ENCODE results near the gene PSTPIP2.

The PSTPIP2 gene

DNA sequence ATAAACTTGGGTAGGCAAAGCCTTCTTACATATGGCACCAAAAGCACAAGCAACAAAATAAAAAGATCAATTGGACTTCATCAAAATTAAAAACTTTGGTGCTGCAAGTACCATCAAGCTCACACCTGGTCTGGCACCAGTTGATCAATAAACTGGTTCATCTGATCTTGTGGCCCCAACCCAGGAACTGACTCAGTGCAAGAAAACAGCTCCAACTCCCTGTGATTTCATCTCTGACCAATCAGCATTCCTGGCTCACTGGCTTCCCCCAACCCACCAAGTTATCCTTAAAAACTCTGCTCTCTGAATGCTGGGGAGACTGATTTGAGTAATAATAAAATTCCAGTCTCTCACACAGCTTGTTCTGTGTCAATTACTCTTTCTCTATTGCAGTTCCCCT lies 113.3 kb downstream of the PSTPIP2 start:
- no peak for DNase-seq (ENCODE audit: low read depth, low spot score)
- H3K4me3 ChIP-seq (ENCODE audit: low read length) = no peak overlapping the region

DNA sequence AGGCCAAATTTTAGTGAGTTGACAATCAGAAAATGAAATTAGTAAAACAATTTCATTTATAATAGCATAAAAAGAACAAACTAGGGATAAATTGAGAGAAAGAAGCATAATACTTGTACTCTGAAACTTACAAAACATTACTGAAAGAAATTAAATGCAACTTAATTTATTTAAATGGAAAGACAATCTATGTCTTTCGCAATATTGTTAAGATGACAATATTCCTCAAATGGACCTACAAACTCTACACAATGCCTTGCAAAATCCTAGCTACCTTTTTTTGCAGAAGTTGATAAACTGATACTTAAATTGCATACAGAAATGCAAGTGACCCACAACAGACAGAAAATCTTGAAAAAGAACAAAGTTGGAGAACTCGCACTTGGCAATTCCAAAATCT lies 114.0 kb downstream of the PSTPIP2 start:
- DNase-seq (ENCODE audit: low read depth, low spot score) = no peak

DNA sequence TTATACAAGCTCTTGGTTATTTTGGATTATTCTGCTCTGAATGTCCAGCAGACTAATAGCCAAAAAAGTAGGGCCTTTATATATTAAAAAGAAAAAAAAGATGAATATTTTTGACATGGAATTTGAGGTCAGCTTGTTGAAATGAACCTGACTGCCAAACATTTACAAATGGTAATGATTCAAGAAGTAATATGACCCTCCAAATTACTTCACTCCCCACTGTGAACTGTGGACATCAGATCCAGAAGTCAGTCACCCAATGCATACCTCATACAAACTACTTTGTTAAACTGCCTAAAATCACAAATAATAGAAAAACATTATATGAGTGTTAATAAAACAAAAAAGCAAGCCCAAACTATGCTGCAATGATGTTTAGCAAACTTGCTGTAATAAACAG lies 115.0 kb downstream of the PSTPIP2 start:
- no peak for DNase-seq (ENCODE audit: low read depth, low spot score)
- H3K4me3 ChIP-seq (ENCODE audit: low read length) = no peak overlapping the region

More for the DNA sequence above, 114.0 kb downstream of the PSTPIP2 start:
- H3K4me3 ChIP-seq (ENCODE audit: low read length) = no peak overlapping the region

DNA sequence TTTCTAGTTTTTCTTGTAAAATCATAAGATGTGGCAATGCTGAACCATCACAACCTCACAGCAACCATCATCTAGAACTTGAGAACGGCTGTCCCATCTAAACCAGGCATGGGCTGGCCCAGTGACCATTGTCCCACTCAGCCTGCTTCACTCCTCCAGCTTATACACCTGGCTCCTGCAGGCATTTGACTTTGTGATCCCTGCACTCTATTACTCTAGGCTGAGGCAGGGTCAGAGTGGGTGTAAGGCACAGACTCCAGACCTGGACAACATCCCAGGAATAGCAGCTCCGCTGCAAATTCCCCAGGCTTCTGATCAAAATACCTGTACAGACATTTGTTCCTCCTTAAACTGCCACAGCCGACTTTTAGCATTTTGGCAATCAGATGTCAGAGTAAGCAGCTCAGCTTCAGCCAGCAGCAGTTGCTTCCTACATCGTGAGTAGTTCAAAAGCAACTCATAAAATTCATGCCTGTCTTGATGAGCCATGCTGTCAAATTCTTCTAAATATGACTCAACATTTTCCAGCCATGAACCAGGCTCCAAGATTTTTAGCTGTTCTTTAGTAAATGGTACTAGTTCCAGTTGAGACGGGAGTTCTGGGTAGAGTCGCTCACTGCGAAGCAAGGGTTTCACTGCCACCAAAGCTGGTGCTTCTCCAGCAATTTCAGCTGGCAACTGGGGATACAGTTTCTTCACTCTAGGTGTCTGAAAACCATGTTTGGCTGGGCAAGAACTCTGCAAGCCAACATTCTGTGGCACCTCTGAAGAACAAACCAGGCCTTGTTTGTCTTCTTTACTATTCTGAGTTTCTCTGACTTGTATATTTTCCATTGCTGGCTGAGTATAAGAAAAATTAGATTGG lies 117.8 kb downstream of the PSTPIP2 start:
- no peak overlapping the region for H3K4me3 ChIP-seq (ENCODE audit: low read length)
- no peak for DNase-seq (ENCODE audit: low read depth, low spot score)

DNA sequence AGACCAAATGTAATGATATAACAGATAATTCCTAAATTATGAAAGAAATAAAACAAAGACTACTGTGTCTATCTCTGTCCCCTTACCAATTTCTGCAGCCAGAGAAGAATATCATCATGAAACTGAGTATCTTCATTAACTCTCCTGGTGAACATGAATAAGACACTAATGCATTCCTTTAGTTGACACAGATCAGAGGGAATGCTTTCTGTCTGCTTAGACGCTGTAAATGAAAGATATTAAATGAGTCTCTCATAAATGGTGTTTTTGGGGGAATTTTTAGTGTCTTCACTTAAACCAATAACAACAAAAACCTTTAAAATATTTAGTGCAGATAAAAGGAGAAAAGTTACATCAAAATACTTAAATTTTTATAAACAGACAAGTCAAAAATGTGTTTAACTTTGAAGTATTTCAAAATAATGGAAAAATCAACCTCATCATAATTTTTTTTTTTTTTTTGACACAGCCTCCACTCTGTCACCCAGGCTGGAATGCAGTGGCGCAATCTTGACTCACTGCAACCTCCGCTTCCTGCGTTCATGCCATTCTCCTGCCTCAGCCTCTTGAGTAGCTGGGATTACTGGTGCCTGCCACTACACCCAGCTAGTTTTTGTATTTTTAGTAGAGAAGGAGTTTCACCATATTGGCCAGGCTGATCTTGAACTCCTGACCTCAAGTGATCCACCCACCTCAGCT lies 120.9 kb downstream of the PSTPIP2 start:
- no peak overlapping the region for H3K4me3 ChIP-seq (ENCODE audit: low read length)
- DNase-seq (ENCODE audit: low read depth, low spot score) = no peak

DNA sequence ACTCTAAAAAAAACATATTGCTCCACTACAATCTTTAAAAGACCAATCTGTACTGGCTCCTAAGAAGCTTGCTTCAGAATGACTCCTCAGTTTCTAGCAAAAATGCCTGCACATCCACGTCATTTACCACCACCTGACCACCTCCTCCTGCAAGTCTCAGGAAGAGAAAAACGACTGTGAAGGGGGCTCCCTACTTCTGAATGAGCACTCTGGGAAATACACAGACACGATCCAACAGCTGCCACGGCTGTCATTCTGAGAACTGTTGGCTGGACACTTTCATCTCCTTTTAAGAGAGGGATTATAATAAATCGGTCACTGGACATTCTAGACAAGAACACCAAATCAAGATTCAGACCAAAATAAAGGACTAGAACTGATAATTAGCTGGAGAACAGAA lies 126.4 kb downstream of the PSTPIP2 start:
- no peak for DNase-seq (ENCODE audit: low read depth, low spot score)
- no peak overlapping the region for H3K4me3 ChIP-seq (ENCODE audit: low read length)

DNA sequence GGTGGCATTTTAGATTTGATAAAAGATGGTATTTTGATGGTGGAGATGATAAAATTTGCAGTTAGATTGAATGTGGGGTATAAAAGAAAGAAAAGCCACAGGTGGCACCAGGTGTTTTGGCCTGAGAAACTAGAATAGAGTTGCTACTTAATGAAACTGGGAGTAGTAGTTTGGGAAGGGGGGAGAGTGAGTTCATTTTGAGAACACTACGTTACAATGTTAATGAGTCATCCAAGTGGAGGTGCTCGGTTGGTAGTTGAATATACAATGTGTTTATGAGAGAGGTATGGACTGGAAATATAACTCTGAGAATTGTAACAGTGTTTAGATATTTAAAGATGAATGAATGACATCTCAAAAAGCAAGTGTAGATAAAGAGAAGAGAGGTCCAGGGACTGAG lies 131.3 kb downstream of the PSTPIP2 start:
- no peak for DNase-seq (ENCODE audit: low read depth, low spot score)
- no peak overlapping the region for H3K4me3 ChIP-seq (ENCODE audit: low read length)

DNA sequence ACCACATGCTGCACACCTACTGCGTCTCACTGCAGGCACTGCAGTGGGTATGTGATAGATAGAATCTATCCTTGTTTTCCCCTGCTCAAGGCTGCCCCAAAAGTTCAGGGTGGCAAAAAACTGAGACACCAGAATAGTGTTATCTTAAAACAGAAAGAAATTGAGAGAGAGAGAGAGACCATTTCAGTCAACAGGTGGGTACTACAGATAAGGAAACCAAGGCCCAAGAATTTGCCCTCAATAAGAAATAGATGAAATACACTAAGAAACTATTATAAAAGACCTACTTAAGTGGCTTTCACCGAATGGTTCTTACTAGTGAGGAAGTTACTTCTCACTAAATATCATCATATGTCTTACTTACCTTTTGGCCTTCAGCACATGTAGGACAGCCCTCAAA lies 132.8 kb downstream of the PSTPIP2 start:
- no peak for DNase-seq (ENCODE audit: low read depth, low spot score)
- H3K4me3 ChIP-seq (ENCODE audit: low read length) = no peak overlapping the region

DNA sequence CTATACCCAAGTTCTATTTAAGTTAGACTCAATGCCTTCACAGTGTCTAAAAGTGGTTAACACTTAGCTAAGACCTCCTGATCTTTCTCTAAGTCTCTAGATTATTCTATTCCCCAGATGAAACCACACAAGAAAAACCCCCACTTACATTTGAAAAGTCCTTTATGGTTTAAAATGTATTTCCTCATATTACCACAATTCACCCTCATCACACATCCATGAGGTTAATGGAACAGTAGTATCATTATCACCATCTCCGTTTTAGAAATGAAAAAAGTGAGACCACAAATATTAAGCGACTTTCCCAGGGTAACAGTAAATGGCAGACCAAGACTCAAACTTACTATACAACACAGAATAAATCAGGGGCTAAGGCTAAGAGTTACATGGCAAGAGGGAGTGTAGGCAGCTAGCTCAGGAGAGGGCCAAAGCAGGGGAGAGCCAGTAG lies 133.5 kb downstream of the PSTPIP2 start:
- no peak overlapping the region for H3K4me3 ChIP-seq (ENCODE audit: low read length)
- DNase-seq (ENCODE audit: low read depth, low spot score) = peak; percentile 73

DNA sequence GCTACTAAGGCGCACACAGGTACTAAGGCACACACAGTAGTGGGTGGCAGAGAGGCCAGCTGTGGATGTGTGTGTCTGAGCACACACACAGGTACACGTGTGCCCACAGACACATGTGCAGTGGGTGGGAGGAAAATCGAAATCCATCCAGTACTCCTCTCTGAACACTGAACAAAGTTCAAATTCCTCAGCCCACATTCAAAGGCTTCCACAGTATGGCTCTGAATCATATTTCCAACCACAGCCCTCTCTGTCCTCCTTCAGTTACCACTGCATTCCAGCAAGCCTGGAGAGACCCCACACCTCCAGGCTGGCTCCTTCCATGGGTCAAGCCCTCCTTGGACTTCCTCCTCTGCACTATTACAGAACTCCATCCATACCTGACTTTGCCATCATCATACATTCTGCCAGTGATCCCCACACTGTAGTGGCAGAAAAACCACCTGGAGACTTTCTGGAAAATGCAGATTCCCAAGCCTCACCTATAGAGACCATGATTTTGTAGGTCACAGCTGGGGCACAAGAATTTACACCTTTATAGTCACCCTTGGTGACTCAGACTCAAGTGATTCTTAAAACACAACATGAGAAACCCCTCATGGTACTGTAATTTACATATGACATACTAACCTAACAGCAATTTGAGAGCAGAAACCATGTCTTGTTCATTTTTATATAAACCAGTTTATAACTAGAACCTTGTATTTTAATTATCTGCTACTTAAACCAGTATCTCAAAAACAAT lies 136.3 kb downstream of the PSTPIP2 start:
- DNase-seq (ENCODE audit: low read depth, low spot score) = no peak
- no peak overlapping the region for H3K4me3 ChIP-seq (ENCODE audit: low read length)
